HG02852 (cell line): ENCODE data around the gene CALCOCO1.

ENCODE experiments used
- ATAC-seq: cut with Tn5 transposase; IDR thresholded peaks from one replicate; pipeline ENCODE4 v1.9.1; 2021; ENCODE audit warnings: mild to moderate bottlenecking, moderate library complexity; ENCODE audit not compliant: unreplicated experiment

CALCOCO1 gene

GRCh38 chr12:53752192-53752601 is 24.9 kb upstream of the CALCOCO1 start:
- no peak for ATAC-seq

GRCh38 chr12:53751336-53752191 is 24.3 kb upstream of the CALCOCO1 start, which contains the start of gene CISTR:
Gene CISTR (minus strand): TSS chr12:53751979.
- ATAC-seq = peak; percentile 32

GRCh38 chr12:53750812-53751335 is 23.6 kb upstream of the CALCOCO1 start:
- ATAC-seq = peak; percentile 31

GRCh38 chr12:53749986-53750811 is 22.9 kb upstream of the CALCOCO1 start:
- ATAC-seq = no peak

- no peak for ATAC-seq
These were observed 21.0 kb upstream of the CALCOCO1 start for GRCh38 chr12:53748072-53748840.

- no peak for ATAC-seq
These were observed 19.8 kb upstream of the CALCOCO1 start for GRCh38 chr12:53747095-53747494.

- peak; percentile 40 for ATAC-seq
These were observed 19.4 kb upstream of the CALCOCO1 start for GRCh38 chr12:53746592-53747092.

GRCh38 chr12:53744751-53745150 is 17.5 kb upstream of the CALCOCO1 start:
- ATAC-seq = no peak

- ATAC-seq = no peak
These were observed 16.8 kb upstream of the CALCOCO1 start for GRCh38 chr12:53744130-53744441.

- peak; percentile 56 for ATAC-seq
These were observed 16.2 kb upstream of the CALCOCO1 start for GRCh38 chr12:53743266-53744129.

- ATAC-seq = no peak
These were observed 12.9 kb upstream of the CALCOCO1 start for GRCh38 chr12:53740130-53740491.

- ATAC-seq = no peak
These were observed 12.2 kb upstream of the CALCOCO1 start for GRCh38 chr12:53739214-53740129.

- ATAC-seq = no peak
These were observed 11.4 kb upstream of the CALCOCO1 start for GRCh38 chr12:53738406-53739213.

- ATAC-seq = no peak
These were observed 10.7 kb upstream of the CALCOCO1 start for GRCh38 chr12:53737951-53738405.

- no peak for ATAC-seq
These were observed 10.0 kb upstream of the CALCOCO1 start for GRCh38 chr12:53737093-53737808.

GRCh38 chr12:53736592-53736991 is 9.3 kb upstream of the CALCOCO1 start:
- no peak for ATAC-seq

GRCh38 chr12:53735556-53735955 is 8.3 kb upstream of the CALCOCO1 start:
- ATAC-seq = no peak
